Inflammatory macrophage treated with lipopolysaccharide for 4 hours (primary cell): ENCODE results near the gene FBRS.
"Not testable (repeated sequence)": the region's sequence is repeated elsewhere in the genome, so short reads cannot be mapped to it uniquely, and the experiment has no call there.

Experiments used
- DNase-seq: peaks from one replicate; pipeline ENCODE4 v3.0.0-alpha.2; 2020

The FBRS gene

DNA sequence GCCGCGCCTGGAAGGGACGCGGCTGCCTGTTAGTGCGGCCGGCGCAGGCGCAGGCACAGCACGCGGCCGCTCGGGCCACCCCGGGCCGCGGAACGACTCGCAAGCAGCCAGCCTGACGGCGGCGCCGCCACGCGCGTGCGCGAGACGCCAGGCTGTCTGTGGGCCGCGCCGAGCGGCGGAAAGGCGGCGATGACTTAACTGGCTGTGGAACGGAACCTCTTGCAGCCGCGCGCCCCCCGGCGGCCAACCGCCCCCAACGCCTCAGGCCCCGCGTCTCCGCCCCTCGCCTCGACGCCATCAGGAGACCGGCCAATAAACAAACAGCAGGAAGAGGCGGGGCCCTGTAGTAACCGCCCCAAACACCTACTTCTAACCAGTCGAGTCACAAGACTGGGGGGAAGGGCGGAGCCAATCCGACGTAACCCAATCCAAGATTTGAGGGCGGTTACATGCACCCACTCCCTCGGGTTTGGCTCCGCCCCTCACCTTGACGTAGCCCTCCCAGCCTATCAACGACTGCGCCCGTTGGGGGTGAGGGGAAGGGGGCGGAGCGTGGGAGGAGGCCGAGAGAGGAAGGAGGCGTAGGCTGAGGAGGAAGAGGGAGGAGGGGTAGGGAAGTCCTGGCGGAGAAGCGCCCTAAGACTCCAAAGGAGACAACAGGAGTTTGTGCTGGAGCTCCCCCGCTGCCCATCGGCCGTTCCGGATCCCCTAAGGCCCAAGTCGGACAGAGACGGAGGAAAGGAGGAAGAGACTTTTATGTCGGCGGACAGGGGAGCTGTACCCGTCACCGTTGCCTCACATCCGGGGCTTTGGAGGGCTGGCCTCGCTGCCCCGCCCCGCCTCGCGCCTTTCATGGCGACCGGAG, at the start of gene FBRS:
FBRS (plus strand) TSS at position 566 of the 865 bp plus-strand sequence. CDS start 1,088 bp downstream, outside the sequence.
- DNase-seq, result peak; percentile 100

DNA sequence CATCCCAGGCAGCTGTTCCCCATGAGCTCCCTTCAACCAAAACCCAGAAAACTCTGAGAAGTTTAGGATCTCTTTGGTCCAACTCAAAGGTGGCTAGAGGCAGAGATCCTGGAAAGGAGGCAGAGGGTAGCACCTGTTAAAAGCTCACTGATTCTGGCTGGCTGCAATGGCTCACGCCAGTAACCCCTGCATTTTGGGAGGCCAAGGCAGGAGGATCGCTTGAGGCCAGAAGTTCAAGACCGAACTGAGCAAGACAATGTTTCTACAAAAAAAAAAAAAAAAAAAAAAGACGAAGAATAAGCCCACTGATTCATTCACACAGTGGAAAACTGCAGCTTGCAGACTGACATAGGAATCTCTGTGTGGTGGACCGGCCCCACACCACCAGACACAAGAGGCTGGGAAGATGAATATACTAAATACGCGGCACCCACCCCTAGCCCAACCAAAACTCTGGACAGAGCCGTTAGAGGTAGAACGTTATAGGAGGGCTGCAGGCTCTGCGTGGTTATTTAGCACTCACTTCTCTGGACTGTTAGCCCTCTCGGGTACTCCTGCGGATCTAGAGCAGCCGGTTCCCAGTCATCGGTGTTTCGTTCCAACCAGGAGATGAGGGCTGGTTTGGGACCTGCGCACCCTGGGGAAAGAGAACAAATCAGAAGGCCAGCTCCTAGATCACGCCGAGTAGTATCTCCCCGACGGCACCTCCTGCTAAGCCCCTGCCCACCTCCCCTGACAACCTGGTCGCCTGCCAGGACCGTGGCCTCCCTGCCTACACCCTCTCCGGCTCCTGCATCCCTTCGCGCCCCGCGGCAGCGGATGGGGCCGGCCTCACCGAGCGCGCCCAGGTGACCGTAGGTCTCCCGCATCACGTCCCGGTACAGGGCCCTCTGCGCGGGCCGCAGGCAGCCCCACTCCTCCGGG, 49.0 kb upstream of the FBRS start:
- DNase-seq, result no peak

DNA sequence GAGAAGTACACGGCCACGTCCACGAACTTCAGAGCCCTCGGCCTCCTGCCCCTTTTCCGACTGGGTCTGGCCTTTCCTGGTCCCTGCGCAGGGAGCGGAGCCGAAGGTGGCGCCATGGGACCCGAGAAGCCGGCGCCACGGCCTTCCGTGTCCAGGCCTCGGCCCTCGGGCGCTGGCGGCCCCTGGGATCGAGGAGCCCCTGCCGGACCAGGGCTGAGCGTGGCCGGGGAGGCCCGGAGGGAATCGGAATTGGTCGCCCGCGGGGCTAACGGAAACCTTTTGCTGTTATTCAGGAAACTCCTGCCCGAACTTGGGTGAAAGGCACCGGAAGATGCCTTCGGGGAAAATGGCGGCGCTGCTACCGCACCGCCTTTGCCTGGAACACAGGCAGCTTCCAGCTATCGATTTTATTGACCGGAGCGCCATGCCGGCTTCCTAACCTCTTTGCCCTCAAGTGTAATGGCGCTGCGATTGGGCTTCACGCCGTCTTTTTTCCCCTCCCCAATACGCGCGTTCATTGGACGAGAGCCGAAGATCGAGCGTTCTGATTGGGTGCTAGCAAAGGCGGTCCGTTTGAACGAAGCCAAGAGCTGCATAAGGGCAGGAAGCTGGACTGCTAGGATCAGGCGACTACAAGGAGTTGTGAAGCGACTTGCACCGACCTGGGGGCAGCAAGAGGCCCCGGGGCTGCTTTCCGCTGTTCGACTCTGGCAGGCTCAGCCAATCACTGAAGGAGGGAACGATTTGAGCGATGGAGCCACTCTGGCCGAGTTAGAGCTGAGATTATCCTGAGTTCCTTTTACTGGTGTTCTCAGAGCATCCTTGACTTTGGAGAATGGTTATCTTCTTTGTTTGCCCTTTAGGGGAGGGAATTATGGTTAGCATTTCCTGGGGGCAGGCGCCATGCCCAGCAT, 48.0 kb upstream of the FBRS start, which contains the start of gene ZNF689:
ZNF689 (minus strand) TSS at position 464 of the 914 bp plus-strand sequence; CDS start at position 116, 348 bp downstream.
- DNase-seq, result peak; percentile 96

DNA sequence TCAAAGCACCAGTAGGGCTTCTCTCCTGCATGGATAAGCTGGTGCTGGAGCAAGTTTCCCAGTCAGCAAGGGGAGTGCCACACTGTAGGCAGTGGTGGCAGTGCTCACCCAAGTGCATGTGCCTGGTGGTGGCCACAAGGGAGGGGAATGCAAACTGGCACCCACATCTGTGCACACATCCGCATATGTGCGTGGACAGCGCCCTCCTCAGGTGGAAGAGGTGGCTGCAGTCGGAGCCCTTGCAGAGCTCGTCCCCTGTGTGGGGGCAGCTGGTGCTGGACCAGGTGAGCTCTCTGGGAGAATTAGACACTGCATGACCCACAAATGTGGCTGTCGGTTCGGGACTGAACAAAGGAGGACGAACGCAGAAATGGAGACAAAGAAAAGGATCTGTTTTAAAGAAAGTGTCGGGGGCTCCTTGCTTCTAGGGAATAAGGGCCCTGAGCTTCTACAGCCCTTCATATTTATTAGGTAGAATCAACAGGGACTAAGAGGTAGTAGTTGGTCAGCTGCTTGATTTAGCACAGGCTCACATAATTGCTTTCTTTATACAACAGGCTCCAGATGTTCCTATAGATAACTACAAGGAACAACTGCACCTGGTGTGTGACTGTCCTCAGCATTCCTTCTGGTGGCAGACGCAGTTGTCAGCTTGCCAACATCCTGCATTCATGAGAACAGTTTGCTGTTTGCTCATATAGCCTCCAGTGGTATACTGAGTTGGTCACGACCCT, 42.7 kb upstream of the FBRS start:
- peak; percentile 72 for DNase-seq

DNA sequence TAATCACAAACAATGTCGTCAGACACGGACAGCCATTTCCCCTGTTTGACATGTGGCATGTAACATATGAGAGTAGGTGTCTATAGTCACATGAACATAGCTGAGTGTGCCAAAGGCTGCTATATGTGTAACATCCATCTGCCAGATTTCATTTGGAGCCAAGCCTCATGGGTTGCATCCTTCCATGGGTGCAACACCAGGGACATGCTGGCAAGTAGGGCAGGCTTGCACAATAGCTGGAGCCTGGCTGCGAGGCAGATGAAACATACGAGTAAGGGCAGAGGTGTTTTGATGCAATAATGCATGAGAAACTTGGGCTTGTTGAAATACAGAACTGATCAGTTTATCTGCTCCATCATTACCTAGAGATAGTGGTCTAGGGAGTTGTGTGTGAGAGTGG, 39.0 kb upstream of the FBRS start:
- peak; percentile 25 for DNase-seq

DNA sequence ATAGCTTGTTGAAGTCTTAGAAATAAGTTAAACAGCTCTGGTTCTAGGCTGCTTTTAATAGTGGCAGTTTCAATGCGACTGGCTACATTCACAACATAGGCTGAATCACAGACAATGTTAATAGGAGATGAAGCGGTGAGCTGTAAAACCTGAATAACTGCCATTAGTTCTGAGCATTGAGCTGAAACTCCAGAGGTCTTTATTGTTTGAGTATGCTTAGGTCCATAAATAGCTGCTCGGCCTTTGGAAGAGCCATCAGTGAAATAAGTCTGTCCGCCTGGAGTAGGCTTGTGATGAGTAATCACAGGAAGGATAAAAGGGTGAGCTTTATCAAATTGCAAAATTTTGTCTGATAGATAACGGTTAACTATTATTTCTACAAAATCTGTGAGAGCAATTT, 38.6 kb upstream of the FBRS start:
- no peak for DNase-seq

DNA sequence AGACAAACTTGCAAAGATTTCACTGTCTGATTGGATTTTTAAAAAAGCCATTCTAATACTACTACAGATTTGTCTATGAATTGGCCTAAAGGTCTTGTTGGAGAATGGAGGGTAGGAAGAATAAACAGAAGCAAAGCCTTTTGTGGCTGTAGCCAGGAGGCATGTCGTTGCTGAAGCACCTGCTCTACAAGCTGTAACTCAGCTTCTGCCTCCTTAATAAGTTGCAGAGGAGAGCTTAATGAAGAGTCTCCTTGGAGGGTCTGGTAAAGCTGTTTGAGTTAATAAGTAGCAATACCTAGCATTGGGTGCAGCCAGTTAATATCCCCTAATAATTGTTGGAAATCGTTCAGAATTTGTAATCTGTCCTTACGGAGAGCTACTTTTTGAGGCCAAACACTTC, 38.1 kb upstream of the FBRS start:
- no peak for DNase-seq

DNA sequence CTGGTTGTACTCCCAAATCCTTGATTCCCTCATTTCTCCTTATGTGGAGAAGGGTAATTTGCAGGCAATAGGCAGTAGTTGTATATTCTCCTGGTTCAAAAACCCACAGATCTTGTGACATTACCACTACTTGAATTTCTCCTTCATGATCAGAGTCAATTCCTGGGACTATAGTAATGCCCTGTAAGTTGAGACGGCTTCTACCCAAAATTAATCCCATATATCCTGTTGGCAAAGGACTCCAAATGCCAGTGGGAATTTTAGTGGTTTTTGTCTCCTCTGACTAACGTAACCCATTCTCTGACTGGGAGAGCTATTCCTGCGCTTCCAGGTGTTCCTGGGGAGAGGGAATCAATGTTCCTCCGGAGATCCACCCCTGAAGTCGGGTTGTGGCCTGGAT, 36.5 kb upstream of the FBRS start:
- no peak for DNase-seq

DNA sequence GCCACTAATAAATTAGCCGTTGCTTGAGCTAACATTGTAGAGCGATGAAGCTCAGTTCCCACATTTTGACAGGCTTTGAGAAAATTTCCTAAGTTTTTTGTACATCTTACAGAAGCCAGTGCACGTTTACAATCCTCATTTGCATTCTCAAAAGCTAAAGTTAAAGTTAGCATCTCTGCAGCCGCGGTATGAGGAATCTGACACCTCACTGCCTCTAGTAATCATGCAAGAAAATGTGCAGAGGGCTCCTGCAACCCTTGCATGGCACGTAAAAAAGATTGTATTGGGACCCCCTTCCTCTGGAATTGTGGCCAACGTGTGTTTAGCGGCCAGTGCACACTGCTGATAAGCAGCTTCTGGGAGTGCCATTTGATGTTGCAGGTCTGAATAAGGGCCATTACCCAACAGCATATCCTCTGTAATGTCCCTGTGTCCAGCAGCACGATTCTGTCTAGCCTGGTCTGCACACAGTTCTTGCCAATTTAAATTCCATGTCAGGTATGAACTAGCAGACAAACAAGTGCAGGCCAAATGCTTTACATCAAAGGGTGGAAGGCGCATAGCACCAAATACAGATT, 35.7 kb upstream of the FBRS start:
- no peak for DNase-seq

DNA sequence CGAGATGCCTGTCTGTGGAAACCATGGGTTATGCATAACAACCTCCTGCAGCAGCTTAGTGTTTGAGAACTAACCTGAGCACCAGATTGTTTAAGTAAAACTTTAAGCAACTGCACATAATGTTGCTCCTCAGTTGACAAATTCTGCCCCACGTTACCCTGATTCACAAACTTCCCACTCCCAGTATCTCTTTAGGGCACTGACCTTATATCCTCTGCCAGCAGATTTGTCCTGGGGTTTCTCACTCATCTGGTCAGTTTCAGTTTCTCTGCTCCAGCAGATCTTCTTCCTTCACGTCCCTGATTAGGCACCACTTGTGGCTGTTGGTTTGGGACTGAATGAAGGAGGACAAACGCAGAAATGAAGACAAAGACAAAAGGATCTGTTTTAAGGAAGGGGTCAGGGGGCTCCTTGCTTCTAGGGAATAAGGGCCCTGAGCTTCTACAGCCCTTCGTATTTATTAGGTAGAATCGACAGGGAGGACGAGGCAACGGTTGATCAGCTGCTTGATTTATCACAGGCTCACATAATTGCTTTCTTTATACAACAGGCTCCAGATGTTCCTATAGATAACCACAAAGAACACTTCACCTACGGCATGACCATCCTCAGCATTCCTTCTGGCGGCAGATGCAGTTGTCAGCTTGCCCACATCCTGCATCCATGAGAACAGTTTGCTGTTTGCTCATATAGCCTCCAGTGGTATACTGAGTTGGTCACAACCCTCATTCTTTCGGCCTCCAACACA, 34.5 kb upstream of the FBRS start:
- peak; percentile 74 for DNase-seq

DNA sequence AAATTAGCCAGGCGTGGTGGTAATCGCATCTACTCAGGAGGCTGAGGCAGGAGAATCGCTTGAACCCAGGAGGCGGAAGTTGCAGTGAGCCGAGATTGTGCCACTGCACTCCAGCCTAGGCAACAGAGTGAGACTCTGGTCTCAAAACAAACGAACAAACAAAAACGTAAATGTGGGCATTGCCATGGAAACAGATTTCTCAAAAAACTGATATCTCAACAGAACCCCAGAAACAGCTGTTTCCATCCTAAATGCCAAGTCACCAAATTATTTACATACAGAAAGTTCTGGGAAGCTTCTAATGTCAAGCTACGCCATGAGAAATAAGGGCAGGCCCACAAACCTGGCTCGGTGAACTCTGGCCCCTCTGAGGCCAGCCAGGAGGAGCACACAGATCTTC, 32.0 kb upstream of the FBRS start:
- DNase-seq, result no peak

DNA sequence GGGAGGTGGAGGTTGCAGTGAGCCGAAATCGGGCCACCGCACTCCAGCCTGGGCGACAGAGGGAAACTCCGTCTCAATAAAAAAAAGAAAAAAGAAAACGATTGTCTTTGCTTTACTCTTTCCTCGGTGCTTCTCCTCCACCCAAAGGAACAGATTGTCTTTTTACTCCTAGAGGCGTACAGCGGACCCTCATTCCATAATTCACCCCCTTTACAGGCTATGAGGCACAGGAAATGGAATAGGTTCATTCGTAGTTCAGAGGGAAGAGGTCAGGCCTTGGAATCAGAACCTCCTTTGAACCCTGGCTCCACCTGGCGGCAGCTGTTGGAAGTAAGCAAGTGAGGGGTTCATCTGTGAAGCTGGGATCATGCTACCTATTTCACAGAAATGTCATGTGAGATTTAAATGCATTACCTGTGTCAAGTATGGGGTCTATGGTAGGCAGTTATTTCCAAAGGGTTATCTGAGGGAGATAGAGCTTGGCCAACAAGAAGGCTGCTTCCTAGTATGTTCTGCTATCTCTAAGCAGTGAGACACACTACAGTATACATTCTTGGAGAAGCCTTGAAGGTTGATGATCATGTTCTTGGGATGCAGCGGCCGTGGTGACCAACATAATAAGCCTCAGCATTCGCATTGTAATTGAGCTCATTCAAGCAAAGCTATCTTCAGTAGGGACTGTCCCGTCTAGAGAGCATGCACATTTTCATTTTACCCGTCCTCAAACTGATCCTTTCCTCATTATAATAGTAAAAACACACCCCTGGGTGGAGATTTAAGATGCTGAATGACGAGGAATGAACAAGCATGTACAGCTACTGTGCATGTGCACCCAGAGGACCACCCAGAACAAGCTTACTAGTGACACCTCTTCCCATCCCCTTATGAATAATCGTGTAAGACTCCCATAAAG, 29.3 kb upstream of the FBRS start:
- peak; percentile 79 for DNase-seq

DNA sequence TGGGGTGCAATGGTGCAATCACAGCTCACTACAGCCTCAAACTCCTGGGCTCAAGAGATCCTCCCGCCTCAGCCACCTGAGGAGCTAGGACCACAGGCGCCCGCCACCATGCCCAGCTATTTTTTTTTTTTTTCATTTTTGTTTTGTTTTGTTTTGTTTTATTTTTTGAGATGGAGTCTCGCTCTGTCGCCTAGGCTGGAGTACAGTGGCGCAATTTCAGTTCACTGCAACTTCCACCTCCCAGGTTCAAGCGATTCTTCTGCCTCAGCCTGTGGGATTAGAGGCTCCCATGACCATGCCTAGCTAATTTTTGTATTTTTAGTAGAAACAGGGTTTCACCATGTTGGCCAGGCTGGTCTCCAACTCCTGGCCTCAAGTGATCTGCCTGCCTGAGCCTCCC, 25.8 kb upstream of the FBRS start:
- not testable (repeated sequence) for DNase-seq

DNA sequence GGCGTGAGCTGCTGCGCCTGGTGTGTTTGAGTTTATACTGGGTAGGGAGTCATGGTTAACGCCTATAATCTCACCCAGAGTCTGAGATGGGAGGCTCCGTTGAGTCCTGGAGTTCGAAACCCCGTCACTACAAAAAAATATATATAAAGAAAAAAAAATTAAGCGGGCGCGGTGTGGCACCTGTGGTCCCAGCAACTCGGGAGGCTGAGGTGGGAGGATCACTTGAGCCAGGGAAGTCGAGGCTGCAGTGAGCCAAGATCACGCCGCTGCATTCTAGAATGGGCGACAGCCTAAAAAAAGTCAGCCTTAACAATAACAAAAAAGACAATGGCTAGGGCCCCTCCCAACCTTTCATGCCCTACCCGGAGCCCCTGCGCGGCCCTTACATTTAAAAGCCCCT, 24.7 kb upstream of the FBRS start:
- DNase-seq, result no peak

DNA sequence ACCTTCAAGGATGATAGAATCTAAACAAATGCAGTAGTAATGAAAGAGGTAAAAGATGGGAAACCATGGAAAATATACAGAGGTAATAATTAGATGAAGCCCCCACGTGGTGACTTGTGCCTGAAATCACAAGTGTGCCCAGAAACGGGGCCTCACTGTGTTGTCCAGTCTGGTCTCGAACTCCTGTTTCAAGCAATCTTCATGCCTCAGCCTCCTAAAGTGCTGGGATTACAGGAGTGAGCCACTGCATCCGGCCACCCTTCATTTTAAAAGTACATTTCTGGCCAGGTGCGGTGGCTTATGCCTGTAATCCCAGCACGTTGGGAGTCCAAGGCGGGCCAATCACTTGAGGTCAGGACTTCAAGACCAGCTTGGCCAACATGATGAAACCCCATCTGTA, 21.6 kb upstream of the FBRS start:
- DNase-seq, result no peak

DNA sequence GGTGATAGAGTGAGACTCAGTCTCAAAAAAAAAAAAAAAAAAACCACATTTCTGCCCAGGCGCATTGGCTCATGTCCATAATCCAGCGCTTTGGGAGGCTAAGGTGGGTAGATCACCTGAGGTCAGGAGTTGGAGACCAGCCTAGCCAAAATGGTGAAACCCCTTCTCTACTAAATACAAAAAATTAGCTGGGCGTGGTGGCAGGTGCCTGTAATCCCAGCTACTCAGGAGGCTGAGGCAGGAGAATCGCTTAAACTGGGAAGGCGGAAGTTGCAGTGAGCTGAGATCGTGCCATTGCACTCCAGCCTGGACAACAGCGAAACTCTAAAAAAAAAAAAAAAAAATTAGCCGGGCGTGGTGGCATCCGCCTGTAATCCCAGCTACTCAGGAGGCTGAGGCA, 21.1 kb upstream of the FBRS start:
- DNase-seq, result not testable (repeated sequence)

DNA sequence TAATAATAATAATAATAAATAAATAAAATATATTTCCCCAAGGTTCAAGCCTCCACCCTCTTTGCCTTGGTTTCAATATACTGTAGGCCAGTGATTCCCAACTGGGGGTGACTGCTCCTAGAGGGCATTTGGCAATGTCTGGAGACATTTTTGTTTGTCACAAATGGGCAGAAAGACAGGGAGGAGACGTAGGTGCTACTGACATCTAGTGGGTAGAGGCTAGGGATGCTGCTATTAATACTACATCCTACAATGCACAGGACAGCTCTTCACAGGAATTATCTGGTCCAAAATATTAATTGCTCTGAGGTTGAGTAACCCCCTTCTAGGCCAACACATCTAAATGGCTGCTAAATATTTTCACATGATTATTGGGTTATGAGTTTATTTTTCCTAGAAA, 20.3 kb upstream of the FBRS start:
- peak; percentile 68 for DNase-seq

DNA sequence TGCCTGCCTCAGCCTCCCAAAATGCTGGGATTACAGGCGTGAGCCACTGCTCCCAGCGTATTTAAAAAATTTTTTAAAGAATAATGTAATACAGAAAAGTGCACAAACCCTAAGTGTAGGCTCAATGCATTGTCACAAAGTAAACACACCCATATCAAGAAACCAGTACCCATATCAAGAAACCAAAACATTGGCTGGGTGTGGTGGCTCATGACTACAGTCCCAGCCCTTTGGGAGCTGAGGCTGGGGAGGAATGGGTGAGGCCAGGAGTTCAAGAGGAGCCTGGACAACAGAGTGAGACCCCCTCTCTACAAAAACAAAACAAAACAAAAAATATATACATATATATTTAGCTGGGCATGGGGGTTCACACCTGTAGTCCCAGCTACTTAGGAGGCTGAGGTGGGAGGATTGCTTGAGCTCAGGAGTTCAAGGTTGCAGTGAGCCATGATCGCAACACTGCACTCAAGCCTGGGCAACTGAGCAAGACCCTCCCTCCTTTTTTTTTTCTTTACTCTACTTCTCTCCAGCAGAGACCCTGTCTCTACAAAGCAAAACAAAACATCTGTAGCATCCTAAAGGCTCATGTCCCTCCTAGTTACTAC, 16.8 kb upstream of the FBRS start:
- DNase-seq, result no peak

DNA sequence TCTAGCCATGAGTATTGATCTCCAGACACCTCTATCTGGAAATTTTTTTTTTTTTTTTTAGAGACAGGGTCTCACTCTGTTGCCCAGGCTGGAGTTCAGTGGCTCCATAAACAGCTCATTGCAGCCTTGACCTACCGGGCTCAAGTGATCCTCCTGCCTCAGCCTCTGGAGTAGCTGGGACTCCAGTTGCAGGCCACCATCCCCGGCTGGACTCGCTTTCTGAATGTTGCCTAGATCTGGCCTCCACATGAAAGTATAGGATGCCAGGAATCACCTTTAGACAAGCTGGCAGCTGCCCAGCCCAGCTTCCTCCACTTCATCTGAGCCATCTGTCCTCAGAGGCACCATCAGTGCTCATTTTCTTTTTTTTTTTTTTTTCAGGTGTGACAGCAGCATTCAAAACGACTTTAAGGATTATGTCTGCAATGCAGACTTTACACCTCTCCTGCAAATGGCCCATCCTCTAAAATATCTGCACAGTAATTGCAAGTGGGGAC, 13.8 kb upstream of the FBRS start:
- DNase-seq, result no peak
